ENCODE results near the gene SPINK5.
"Not testable (repeated sequence)": the region's sequence is repeated elsewhere in the genome, so short reads cannot be mapped to it uniquely, and the experiment has no call there.

The SPINK5 gene

GRCh38 chr5:148063861-148064260, at the start of gene SPINK5:
Gene SPINK5 (plus strand): TSS chr5:148063980. CDS start chr5:148064045, 65 bp downstream.
- no peak for DNase-seq (ENCODE audit: low spot score)

DNA sequence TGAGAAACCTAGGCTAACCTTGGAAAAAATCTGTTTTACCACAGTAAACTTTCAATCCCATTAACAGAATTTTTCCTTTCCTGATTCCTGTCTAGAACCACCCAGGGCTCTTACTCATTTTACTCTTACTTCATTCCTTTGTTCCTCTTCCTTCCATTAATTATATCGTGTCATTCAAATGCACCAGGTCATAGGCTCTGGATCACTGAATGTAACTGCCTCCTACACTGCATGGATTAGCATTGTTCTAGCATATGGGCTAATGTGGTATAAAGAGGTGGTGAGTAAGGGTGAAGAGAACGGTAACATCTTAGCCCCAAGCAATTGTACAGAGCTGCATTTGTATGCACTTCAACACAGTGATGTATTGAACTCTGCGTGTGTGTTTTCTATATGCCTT, 49.5 kb upstream of the SPINK5 start:
- DNase-seq (ENCODE audit: low spot score), result no peak

DNA sequence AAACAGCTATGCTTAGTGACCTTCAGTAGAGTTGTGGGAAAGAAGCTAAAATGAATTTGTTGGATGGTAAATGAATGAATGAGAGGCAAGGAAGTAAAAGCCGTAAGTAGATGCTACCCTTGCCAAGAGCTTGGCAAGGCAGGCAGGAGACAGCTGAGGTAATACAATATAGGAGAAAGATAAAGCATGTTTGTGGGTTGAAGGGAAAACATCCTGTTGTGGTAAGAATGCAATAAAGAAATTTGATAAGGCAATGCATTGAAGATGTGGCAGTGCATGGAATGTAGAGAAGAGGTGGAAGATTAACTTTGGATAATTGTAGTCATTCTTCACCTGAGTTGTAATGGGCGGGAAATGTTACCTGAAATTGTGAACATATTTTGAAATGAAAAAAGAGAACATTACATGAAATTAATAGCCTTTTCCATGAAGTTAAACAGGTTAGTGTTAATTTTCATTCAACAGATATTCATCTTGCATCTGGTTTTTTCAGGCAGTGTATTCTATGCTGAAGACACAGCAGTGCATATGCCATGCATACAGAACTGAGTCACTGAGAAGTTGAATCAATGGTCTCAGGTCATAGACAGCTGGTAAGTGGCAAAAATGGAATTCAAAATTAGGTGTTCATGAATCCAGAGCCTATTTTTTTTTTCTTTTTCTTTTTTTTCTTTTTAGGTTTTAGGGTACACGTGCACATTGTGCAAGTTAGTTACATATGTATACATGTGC, 43.4 kb upstream of the SPINK5 start:
- DNase-seq (ENCODE audit: low spot score), result peak; percentile 24

DNA sequence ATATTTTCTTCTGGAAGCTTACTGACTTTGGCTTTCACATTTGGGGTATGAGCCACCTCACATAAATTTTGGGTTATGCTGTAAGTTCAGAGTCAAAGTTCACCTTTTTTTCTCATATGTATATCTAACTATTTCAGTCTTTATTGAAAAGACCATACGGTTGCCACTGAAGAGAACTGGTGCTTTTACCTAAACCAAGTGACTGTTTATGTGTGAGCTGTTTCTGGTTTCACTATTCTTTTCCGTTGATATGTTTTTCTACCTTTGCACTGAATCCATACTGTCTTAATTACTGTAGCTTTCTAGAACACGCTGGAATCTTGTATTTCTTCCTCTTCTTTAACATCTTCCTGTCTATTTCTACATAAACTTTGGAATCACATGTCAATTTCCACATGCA, 36.3 kb upstream of the SPINK5 start:
- no peak for DNase-seq (ENCODE audit: low spot score)

- DNase-seq (ENCODE audit: low spot score), result no peak
Measured at GRCh38 chr5:148029131-148029530, 34.6 kb upstream of the SPINK5 start.

GRCh38 chr5:148033134-148033533, 30.6 kb upstream of the SPINK5 start:
- peak; percentile 57 for DNase-seq (ENCODE audit: low spot score)

- DNase-seq (ENCODE audit: low spot score), result no peak
Measured at GRCh38 chr5:148035676-148036075, 28.1 kb upstream of the SPINK5 start.

GRCh38 chr5:148042881-148043280, 20.9 kb upstream of the SPINK5 start:
- DNase-seq (ENCODE audit: low spot score), result no peak

GRCh38 chr5:148043705-148044104, 20.1 kb upstream of the SPINK5 start:
- DNase-seq (ENCODE audit: low spot score), result no peak

DNA sequence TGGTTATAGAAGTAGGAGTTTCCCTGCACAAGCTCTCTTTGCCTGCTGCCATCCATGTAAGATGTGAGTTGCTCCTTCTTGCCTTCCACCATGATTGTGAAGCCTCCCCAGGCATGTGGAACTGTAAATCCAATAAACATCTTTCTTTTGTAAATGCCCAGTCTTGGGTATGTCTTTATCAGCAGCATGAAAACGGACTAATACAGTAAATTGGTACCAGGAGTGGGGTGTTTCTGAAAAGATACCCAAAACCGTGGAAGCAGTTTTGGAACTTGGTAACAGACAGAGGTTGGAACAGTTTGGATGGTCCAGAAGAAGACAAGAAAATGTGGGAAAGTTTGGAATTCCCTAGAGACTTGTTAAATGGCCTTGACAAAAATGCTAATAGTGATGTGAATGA, 8.6 kb upstream of the SPINK5 start:
- DNase-seq (ENCODE audit: low spot score), result not testable (repeated sequence)

GRCh38 chr5:148060309-148060708, 3.5 kb upstream of the SPINK5 start:
- peak; percentile 85 for DNase-seq (ENCODE audit: low spot score)

DNA sequence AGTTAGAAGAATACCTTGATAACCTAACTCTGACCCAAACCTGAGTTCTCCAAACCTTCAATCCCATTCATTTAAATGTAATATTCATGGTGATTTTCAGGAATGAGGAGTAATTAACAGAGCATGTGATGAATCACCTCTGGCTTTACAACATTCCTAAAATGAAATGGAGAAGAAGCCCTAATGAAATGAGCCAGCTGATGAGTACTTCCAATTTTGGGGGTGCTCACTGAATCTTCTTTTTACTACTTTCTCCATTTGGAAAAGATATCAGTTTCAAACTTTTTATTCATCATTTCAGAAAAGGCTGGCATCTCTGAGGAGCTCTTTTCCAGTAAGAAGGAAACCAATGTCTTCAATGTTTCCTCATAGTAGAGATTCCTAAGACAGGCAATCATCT, 2.9 kb upstream of the SPINK5 start:
- peak; percentile 13 for DNase-seq (ENCODE audit: low spot score)

DNA sequence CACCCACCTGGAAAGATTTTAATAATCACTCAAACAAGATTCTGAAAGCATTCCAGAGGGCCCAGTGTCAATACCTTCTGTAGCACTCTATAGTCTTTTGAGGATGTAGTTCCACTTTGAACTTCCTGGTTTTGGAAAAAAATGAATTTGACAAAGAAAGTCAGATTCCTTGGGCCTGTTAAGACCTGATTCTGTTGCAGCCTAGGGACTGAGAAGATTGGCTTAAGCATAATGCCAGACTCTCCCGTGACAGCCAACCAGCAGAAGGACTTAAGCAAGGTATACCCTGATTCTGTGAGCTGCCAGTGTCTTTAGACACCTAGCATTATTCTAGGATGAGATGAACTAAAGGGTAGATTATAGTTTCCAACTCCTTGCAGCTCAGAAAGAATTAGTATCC, 6.8 kb downstream of the SPINK5 start:
- no peak for DNase-seq (ENCODE audit: low spot score)

DNA sequence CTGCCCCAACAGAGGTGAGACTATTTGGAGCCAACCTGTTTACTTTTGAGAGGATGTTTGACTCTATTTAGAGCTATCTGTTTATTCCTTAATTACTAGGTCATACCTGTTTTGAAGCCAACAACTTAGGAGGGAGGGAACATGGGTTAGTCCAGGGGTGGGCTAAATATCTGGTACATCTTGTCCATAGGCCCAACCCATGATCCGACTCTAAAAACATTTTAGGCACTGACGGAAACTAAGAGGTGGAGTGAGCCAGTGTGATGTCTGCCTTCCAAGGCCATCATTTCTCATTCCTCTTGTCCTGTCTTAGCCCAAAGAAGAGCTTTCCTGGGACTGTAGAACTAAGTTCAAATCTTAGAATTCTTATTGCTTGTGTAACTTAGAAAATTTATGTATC, 8.4 kb downstream of the SPINK5 start:
- DNase-seq (ENCODE audit: low spot score), result no peak

GRCh38 chr5:148075529-148075928, 11.7 kb downstream of the SPINK5 start:
- no peak for DNase-seq (ENCODE audit: low spot score)

DNA sequence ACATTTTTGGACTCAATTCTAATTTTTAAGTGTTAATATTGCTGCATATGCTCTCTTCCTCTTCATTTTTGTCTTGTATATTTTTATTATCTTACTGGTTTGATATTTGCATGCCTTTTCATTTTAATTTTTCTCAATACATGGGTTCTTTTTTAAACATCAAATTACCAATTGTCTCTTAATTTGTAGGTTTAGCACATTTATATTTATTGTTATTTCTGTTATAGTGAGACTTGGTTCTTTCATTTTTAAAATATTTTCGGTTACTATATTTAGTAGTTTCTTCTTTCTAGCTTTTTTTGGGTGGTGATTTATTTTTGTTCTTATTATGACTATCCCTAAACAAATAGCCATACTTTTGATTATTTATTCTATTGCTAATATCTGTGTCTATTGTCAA, 19.4 kb downstream of the SPINK5 start:
- DNase-seq (ENCODE audit: low spot score), result no peak

GRCh38 chr5:148084269-148084668, 20.5 kb downstream of the SPINK5 start:
- peak; percentile 25 for DNase-seq (ENCODE audit: low spot score)

GRCh38 chr5:148085310-148085709, 21.5 kb downstream of the SPINK5 start:
- no peak for DNase-seq (ENCODE audit: low spot score)

- DNase-seq (ENCODE audit: low spot score), result no peak
Measured at GRCh38 chr5:148085977-148086705, 22.4 kb downstream of the SPINK5 start.

DNA sequence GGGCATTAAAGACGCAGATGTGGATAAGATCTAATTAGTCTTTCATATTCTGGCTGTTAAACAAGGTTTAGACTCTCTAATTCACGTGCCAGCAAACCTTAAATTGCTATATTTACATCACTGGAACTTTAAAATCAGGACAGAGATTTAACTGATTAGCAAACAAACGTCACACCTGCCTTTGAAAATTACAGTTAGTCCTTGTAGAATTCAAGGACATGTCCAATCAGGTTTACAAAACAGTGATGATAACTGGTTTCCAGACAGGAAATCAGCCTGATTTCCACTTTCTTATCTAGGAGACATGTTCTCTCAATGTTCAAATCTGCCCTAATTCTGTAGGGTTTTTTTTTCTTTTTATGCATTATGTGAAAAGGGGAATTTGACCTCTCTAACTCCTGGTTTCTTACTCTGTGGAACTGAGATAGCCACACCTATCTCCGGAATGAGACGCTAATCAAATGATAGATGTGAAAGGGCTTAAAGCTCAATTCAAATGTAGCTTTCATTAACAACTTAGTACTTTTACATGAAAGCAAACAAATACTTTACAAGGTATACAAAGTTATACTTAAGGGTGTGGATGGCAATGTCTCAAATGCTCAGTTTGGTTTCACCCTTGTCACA, 26.5 kb downstream of the SPINK5 start:
- no peak for DNase-seq (ENCODE audit: low spot score)

DNA sequence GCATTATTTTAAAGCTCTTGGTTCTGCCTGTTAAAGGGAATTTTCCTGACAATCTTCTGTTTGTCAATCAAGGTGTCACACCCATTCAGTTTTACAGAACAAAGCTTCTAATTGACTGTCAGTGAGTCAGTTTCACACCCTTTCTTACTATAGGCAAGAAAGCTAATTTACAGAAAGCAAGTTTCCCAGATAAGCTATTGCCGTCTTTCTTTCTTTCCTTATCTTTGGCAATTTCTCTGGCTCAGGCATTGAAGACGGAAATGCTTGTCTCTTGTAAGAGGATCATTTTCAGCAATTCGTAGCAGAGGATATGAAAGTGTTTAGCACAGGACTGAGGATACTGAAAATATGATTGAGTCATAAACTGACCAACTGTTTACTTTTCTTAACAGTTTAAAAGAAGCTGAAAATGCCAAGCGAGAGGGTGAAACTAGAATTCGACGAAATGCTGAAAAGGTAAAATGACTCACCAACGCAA, 27.0 kb downstream of the SPINK5 start:
- DNase-seq (ENCODE audit: low spot score), result peak; percentile 12

- DNase-seq (ENCODE audit: low spot score), result no peak
Measured at GRCh38 chr5:148091991-148092964, 28.5 kb downstream of the SPINK5 start.

Data from SW480 (cell line).